ENCODE measurements around the gene ANAPC13. TPM values are rescaled to one million over a fixed set of nuclear protein-coding genes. Genes with fewer than 3 reads are reported as not detected.

The ANAPC13 gene
- total RNA-seq, 1 experiment from 2014 or later = 69.7 TPM

- H3K4me1 ChIP-seq (ENCODE audit: insufficient read depth, low read length, poor library complexity, severe bottlenecking) = no peaks in the 10 kb centered on the region
- H3K9me3 ChIP-seq (ENCODE audit: low read depth, low read length, poor library complexity, severe bottlenecking) = peaks cover 8% of the 10 kb centered on the region
- CTCF ChIA-PET = no interaction called here
- DNase-seq (ENCODE audit: low spot score) = no peak
- peaks cover 5% of the 10 kb centered on the region for H3K36me3 ChIP-seq (ENCODE audit: insufficient read depth, low read length, poor library complexity, severe bottlenecking)
- H3K27ac ChIP-seq (ENCODE audit: low read depth, low read length, poor library complexity, severe bottlenecking) = no peak overlapping the region
- H3K4me3 ChIP-seq (ENCODE audit: low read depth, low read length, poor library complexity, severe bottlenecking) = no peak overlapping the region
- POLR2A ChIA-PET (ENCODE audit: low non-redundant PET) = no interaction called here
- H3K27me3 ChIP-seq (replicated peaks; ENCODE audit: insufficient read depth, low read depth, low read length, poor library complexity) = no peaks in the 10 kb centered on the region
- intact Hi-C loops (cut with micrococcal nuclease; ENCODE audit: unreplicated experiment) = no loop called here
- TF ChIP-seq CTCF (conservative IDR thresholded peaks at IDR 0.05; ENCODE audit: low read depth, low read length) (no peak), EZH2 (IDR thresholded peaks at IDR 0.05; ENCODE audit: borderline replicate concordance, low read depth, low read length, poor library complexity, severe bottlenecking) (no peak)
- BruUV-seq (replicated peaks) = no TSS peak
Measured at GRCh38 chr3:134516905-134517304, 31.1 kb upstream of the ANAPC13 start.

GRCh38 chr3:134511500-134511899 lies 25.7 kb upstream of the ANAPC13 start:
- TF ChIP-seq CTCF (conservative IDR thresholded peaks at IDR 0.05; ENCODE audit: low read depth, low read length) (no peak), EZH2 (IDR thresholded peaks at IDR 0.05; ENCODE audit: borderline replicate concordance, low read depth, low read length, poor library complexity, severe bottlenecking) (no peak)

DNA sequence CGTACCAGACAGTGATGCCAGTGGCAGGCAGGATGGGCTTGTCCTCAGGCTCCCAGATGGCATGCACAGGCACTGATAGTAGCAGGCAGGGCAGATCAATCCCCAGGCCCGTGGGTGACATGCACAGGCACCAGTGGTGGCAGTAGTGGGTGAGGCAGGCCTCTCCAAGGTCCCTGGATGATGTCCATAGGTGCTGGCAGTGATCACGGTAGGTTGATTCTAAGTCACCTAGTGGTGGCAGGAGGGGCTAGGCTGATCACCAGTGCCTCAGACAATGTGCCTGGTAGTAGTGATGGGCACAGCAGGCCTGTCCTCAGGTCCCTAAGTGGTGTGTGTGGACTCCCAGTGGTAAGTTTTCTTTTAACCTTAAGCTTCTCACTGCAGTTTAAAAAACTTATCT lies 19.7 kb upstream of the ANAPC13 start:
- TF ChIP-seq EZH2 (IDR thresholded peaks at IDR 0.05; ENCODE audit: borderline replicate concordance, low read depth, low read length, poor library complexity, severe bottlenecking) = no peak
- TF ChIP-seq CTCF (conservative IDR thresholded peaks at IDR 0.05; ENCODE audit: low read depth, low read length) = no peak
- intact Hi-C loops (cut with micrococcal nuclease; ENCODE audit: unreplicated experiment) = no loop called here
- Histone ChIP-seq H3K27ac (ENCODE audit: low read depth, low read length, poor library complexity, severe bottlenecking) (no peak overlapping the region), H3K9me3 (ENCODE audit: low read depth, low read length, poor library complexity, severe bottlenecking) (peaks cover 10% of the 10 kb centered on the region), H3K27me3 (replicated peaks; ENCODE audit: insufficient read depth, low read depth, low read length, poor library complexity) (no peaks in the 10 kb centered on the region), H3K4me1 (ENCODE audit: insufficient read depth, low read length, poor library complexity, severe bottlenecking) (no peaks in the 10 kb centered on the region), H3K36me3 (ENCODE audit: insufficient read depth, low read length, poor library complexity, severe bottlenecking) (peaks cover 4% of the 10 kb centered on the region), H3K4me3 (ENCODE audit: low read depth, low read length, poor library complexity, severe bottlenecking) (no peak overlapping the region)
- ChIA-PET POLR2A (ENCODE audit: low non-redundant PET) (no interaction called here), CTCF (no interaction called here)
- no TSS peak for BruUV-seq (replicated peaks)
- DNase-seq (ENCODE audit: low spot score) = no peak

More at GRCh38 chr3:134511500-134511899, 25.7 kb upstream of the ANAPC13 start:
- Histone ChIP-seq H3K9me3 (ENCODE audit: low read depth, low read length, poor library complexity, severe bottlenecking) (no peaks in the 10 kb centered on the region), H3K27me3 (replicated peaks; ENCODE audit: insufficient read depth, low read depth, low read length, poor library complexity) (no peaks in the 10 kb centered on the region), H3K4me3 (ENCODE audit: low read depth, low read length, poor library complexity, severe bottlenecking) (no peak overlapping the region), H3K27ac (ENCODE audit: low read depth, low read length, poor library complexity, severe bottlenecking) (no peak overlapping the region), H3K36me3 (ENCODE audit: insufficient read depth, low read length, poor library complexity, severe bottlenecking) (peaks cover 4% of the 10 kb centered on the region), H3K4me1 (ENCODE audit: insufficient read depth, low read length, poor library complexity, severe bottlenecking) (no peaks in the 10 kb centered on the region)
- CTCF ChIA-PET = no interaction called here
- no peak for DNase-seq (ENCODE audit: low spot score)
- no TSS peak for BruUV-seq (replicated peaks)
- POLR2A ChIA-PET (ENCODE audit: low non-redundant PET) = no interaction called here
- intact Hi-C loops (cut with micrococcal nuclease; ENCODE audit: unreplicated experiment) = no loop called here

All from A673 (cell line).